Raji (cell line): ENCODE data around the gene SWI5.

ENCODE experiments used
- POLR2A ChIP-seq: IDR thresholded peaks from 2 replicates; pipeline ENCODE4 v1.6.1; 2011; ENCODE audit warnings: low read depth, low read length, control low read depth; ENCODE audit not compliant: insufficient read depth

SWI5 gene

GRCh38 chr9:128262687-128263086 is 13.4 kb upstream of the SWI5 start:
- no peak for TF ChIP-seq POLR2A

GRCh38 chr9:128265348-128265847 is 10.7 kb upstream of the SWI5 start:
- TF ChIP-seq POLR2A: no peak

GRCh38 chr9:128266868-128267590 is 9.0 kb upstream of the SWI5 start:
- no peak for TF ChIP-seq POLR2A

- TF ChIP-seq POLR2A: no peak
Observed at GRCh38 chr9:128271112-128271511, 5.0 kb upstream of the SWI5 start.

- TF ChIP-seq POLR2A: no peak
Observed at GRCh38 chr9:128271512-128271911, 4.6 kb upstream of the SWI5 start.

- TF ChIP-seq POLR2A: no peak
Observed at GRCh38 chr9:128274245-128274644, 1.8 kb upstream of the SWI5 start.

- TF ChIP-seq POLR2A: no peak
Observed at GRCh38 chr9:128275198-128276007, 673 bp upstream of the SWI5 start, which contains the start of gene GOLGA2. GOLGA2 (minus strand) TSS chr9:128276007; CDS start chr9:128275976, 31 bp downstream.

GRCh38 chr9:128276574-128277270 is 646 bp downstream of the SWI5 start:
- no peak for TF ChIP-seq POLR2A

- no peak for TF ChIP-seq POLR2A
Observed at GRCh38 chr9:128280084-128280622, 4.1 kb downstream of the SWI5 start.

- no peak for TF ChIP-seq POLR2A
Observed at GRCh38 chr9:128282500-128282899, 6.4 kb downstream of the SWI5 start.

- TF ChIP-seq POLR2A: no peak
Observed at GRCh38 chr9:128285033-128285784, 9.1 kb downstream of the SWI5 start.

GRCh38 chr9:128286440-128286839 is 10.4 kb downstream of the SWI5 start:
- no peak for TF ChIP-seq POLR2A

GRCh38 chr9:128288273-128289004 is 12.4 kb downstream of the SWI5 start:
- TF ChIP-seq POLR2A: no peak

- TF ChIP-seq POLR2A: no peak
Observed at GRCh38 chr9:128292009-128292408, 15.9 kb downstream of the SWI5 start.

GRCh38 chr9:128293091-128293490 is 17.0 kb downstream of the SWI5 start:
- no peak for TF ChIP-seq POLR2A
